ENCODE results near the gene DXO. TPM values are rescaled to one million over a fixed set of nuclear protein-coding genes. Genes with fewer than 3 reads are reported as not detected.
"Not testable (repeated sequence)": the region's sequence is repeated elsewhere in the genome, so short reads cannot be mapped to it uniquely, and the experiment has no call there.

The DXO gene
- polyA plus RNA-seq, 4 donors: 28.9 to 30.7 (median 29.5) TPM

DNA sequence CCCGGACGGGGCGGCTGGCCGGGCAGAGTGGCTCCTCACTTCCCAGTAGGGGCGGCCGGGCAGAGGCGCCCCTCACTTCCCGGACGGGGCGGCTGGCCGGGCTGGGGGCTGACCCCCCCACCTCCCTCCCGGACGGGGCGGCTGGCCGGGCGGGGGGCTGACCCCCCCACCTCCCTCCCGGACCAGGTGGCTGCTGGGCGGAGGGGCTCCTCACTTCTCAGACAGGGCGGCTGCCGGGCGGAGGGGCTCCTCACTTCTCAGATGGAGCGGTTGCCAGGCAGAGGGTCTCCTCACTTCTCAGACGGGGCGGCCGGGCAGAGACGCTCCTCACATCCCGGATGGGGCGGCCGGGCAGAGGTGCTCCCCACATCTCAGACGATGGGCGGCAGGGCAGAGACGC, 39.8 kb downstream of the DXO start:
- DNase-seq (ENCODE audit: low read depth in 4 of 4, low spot score in 3 of 4): not testable (repeated sequence)

DNA sequence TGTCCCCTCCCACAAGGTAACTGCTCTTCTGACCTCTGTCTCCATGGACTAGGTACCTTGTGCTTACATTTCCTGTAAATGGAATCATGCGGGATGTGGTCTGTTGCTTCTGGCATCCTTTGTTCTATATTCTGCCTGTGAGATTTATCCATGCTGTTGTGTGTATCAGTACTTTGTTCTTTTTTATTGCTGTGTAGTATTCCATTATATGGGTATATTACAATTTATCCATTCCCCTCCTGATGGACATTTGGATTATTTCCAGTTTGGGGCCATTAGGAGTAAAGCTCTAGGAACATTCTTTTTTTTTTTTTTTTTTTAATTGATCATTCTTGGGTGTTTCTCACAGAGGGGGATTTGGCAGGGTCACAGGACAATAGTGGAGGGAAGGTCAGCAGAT, 41.0 kb downstream of the DXO start:
- DNase-seq (ENCODE audit: low read depth in 4 of 4, low spot score in 3 of 4): no peak

DNA sequence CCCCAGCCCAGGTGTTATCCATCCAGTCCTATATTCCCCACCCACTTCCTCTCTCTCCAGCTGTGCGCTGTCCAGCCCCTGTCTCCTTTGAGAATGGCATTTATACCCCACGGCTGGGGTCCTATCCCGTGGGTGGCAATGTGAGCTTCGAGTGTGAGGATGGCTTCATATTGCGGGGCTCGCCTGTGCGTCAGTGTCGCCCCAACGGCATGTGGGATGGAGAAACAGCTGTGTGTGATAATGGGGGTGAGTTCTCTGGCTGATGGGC, 43.3 kb downstream of the DXO start:
- no peak for DNase-seq (ENCODE audit: low read depth in 4 of 4, low spot score in 3 of 4)

DNA sequence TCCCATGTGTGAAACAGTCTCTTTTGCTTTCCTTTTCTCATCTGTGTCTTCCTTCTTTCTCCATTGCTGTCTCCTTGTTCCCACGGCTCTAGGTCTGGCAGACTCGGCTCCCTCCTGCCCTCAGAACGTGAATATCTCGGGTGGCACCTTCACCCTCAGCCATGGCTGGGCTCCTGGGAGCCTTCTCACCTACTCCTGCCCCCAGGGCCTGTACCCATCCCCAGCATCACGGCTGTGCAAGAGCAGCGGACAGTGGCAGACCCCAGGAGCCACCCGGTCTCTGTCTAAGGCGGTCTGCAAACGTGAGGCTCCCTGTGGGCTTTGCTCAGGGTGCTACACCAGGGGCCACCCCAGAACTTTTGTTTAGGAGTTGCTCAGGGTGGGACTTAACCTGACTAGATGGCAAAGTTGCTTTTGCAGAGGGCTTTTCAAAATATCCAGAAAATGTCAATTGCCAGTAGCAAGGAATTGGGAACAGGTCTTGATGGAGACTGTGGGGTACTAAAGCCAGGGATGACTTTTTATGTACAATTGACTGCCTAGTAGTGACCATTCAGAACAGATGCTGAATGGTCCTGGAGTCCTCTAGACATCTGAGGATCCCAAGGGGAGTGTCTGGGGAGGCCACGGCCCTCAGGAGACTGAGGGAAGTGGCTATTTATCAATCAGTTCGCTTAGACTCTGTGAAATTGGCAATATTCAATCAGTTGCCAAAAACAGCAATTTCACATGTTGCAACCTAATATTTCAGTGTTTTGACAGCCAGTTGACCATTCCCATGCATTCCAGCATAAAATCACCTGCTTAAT, 43.9 kb downstream of the DXO start:
- DNase-seq (ENCODE audit: low read depth in 4 of 4, low spot score in 3 of 4): no peak

GRCh38 chr6:31927242-31927862, 44.6 kb downstream of the DXO start, which contains the start of gene C2:
C2 (plus strand) TSS chr6:31927717; CDS start chr6:31927753, 36 bp downstream.
- no peak for DNase-seq (ENCODE audit: low read depth in 4 of 4, low spot score in 3 of 4)

- DNase-seq (ENCODE audit: low read depth in 4 of 4, low spot score in 3 of 4): no peak
Measured at GRCh38 chr6:31922942-31923341, 49.0 kb downstream of the DXO start.

GRCh38 chr6:31920811-31921210, 51.1 kb downstream of the DXO start:
- no peak for DNase-seq (ENCODE audit: low read depth in 4 of 4, low spot score in 3 of 4)

Other genes with a start within 250 kb of the DXO start
- gene MPIG6B, start 248.8 kb downstream of the DXO start, polyA plus RNA-seq (ENCODE audit: insufficient read length in 4 of 4): 1 to 10 TPM in 3 of 4 donors, under 1 TPM in 1; 0.96 to 3.8 (median 1.2) TPM
- 100 to 1,000 TPM; 148 to 230 (median 168) TPM for gene DDAH2, start 242.8 kb downstream of the DXO start, polyA plus RNA-seq (ENCODE audit: insufficient read length in 4 of 4)
- 100 to 1,000 TPM; 290 to 327 (median 297) TPM for gene CLIC1, start 235.6 kb downstream of the DXO start, polyA plus RNA-seq (ENCODE audit: insufficient read length in 4 of 4)
- gene MSH5, start 232.1 kb downstream of the DXO start, polyA plus RNA-seq (ENCODE audit: insufficient read length in 4 of 4): 10 to 100 TPM; 18.3 to 25.7 (median 20.5) TPM
- 1 to 10 TPM; 2.7 to 9.2 (median 5.6) TPM for gene SAPCD1, start 209.5 kb downstream of the DXO start, polyA plus RNA-seq (ENCODE audit: insufficient read length in 4 of 4)
- 10 to 100 TPM in 1 of 4 donors, 1 to 10 TPM in 3; 7.1 to 10.4 (median 8.7) TPM for gene VWA7, start 194.8 kb downstream of the DXO start, polyA plus RNA-seq (ENCODE audit: insufficient read length in 4 of 4)
- gene VARS1, start 176.4 kb downstream of the DXO start, polyA plus RNA-seq (ENCODE audit: insufficient read length in 4 of 4): 10 to 100 TPM; 56.8 to 59.8 (median 59.0) TPM
- gene LSM2, start 165.2 kb downstream of the DXO start, polyA plus RNA-seq (ENCODE audit: insufficient read length in 4 of 4): 10 to 100 TPM; 82.9 to 92.5 (median 84.0) TPM
- gene HSPA1L, start 156.9 kb downstream of the DXO start, polyA plus RNA-seq (ENCODE audit: insufficient read length in 4 of 4): 1 to 10 TPM; 3.8 to 4.8 (median 4.0) TPM
- gene HSPA1A, start 156.6 kb downstream of the DXO start, polyA plus RNA-seq (ENCODE audit: insufficient read length in 4 of 4): 100 to 1,000 TPM in 2 of 4 donors, 10 to 100 TPM in 2; 93.4 to 143 (median 105) TPM
- gene HSPA1B, start 144.4 kb downstream of the DXO start, polyA plus RNA-seq (ENCODE audit: insufficient read length in 4 of 4): 100 to 1,000 TPM; 106 to 189 (median 147) TPM
- gene NEU1, start 109.3 kb downstream of the DXO start, polyA plus RNA-seq (ENCODE audit: insufficient read length in 4 of 4): 10 to 100 TPM; 76.5 to 91.2 (median 76.6) TPM
- gene SLC44A4, start 93.1 kb downstream of the DXO start, polyA plus RNA-seq (ENCODE audit: insufficient read length in 4 of 4): 10 to 100 TPM; 44.2 to 55.2 (median 44.7) TPM
- 10 to 100 TPM; 71.6 to 88.6 (median 77.8) TPM for gene EHMT2, start 74.4 kb downstream of the DXO start, polyA plus RNA-seq (ENCODE audit: insufficient read length in 4 of 4)
- gene ZBTB12, start 70.1 kb downstream of the DXO start, polyA plus RNA-seq (ENCODE audit: insufficient read length in 4 of 4): 10 to 100 TPM; 21.6 to 27.7 (median 23.0) TPM
- 1 to 10 TPM; 3.6 to 5.6 (median 4.3) TPM for gene C2, start 44.4 kb downstream of the DXO start, polyA plus RNA-seq (ENCODE audit: insufficient read length in 4 of 4)
- gene CFB, start 26.0 kb downstream of the DXO start, polyA plus RNA-seq (ENCODE audit: insufficient read length in 4 of 4): 10 to 100 TPM in 1 of 4 donors, 1 to 10 TPM in 3; 5.0 to 20.8 (median 6.1) TPM
- 100 to 1,000 TPM in 1 of 4 donors, 10 to 100 TPM in 3; 88.2 to 102 (median 92.2) TPM for gene NELFE, start 13.2 kb downstream of the DXO start, polyA plus RNA-seq (ENCODE audit: insufficient read length in 4 of 4)
- 10 to 100 TPM; 41.1 to 51.1 (median 44.7) TPM for gene SKIC2, start 13.0 kb downstream of the DXO start, polyA plus RNA-seq (ENCODE audit: insufficient read length in 4 of 4)
- 10 to 100 TPM; 11.1 to 23.7 (median 14.7) TPM for gene C4A, start 9.9 kb upstream of the DXO start, polyA plus RNA-seq (ENCODE audit: insufficient read length in 4 of 4)
- 10 to 100 TPM; 13.1 to 21.4 (median 17.3) TPM for gene C4B, start 42.7 kb upstream of the DXO start, polyA plus RNA-seq (ENCODE audit: insufficient read length in 4 of 4)
- gene CYP21A2, start 66.3 kb upstream of the DXO start, polyA plus RNA-seq (ENCODE audit: insufficient read length in 4 of 4): 1 to 10 TPM in 1 of 4 donors, under 1 TPM in 3; 0.27 to 1.2 (median 0.95) TPM
- gene TNXB, start 137.2 kb upstream of the DXO start, polyA plus RNA-seq (ENCODE audit: insufficient read length in 4 of 4): 10 to 100 TPM in 1 of 4 donors, 1 to 10 TPM in 3; 3.2 to 11.2 (median 5.0) TPM
- gene ATF6B, start 156.1 kb upstream of the DXO start, polyA plus RNA-seq (ENCODE audit: insufficient read length in 4 of 4): 100 to 1,000 TPM in 3 of 4 donors, 10 to 100 TPM in 1; 98.3 to 104 (median 101) TPM
- gene FKBPL, start 158.2 kb upstream of the DXO start, polyA plus RNA-seq (ENCODE audit: insufficient read length in 4 of 4): 1 to 10 TPM; 6.4 to 7.9 (median 7.4) TPM
- gene PRRT1, start 179.8 kb upstream of the DXO start, polyA plus RNA-seq (ENCODE audit: insufficient read length in 4 of 4): 1 to 10 TPM; 2.6 to 4.0 (median 3.2) TPM
- gene PPT2, start 182.0 kb upstream of the DXO start, polyA plus RNA-seq (ENCODE audit: insufficient read length in 4 of 4): 10 to 100 TPM; 33.8 to 39.2 (median 34.8) TPM
- 10 to 100 TPM; 24.6 to 31.6 (median 27.0) TPM for gene EGFL8, start 192.5 kb upstream of the DXO start, polyA plus RNA-seq (ENCODE audit: insufficient read length in 4 of 4)
- 100 to 1,000 TPM; 103 to 116 (median 108) TPM for gene AGPAT1, start 203.9 kb upstream of the DXO start, polyA plus RNA-seq (ENCODE audit: insufficient read length in 4 of 4)
- 100 to 1,000 TPM; 104 to 122 (median 109) TPM for gene RNF5, start 206.3 kb upstream of the DXO start, polyA plus RNA-seq (ENCODE audit: insufficient read length in 4 of 4)
- 10 to 100 TPM; 15.9 to 26.6 (median 19.7) TPM for gene AGER, start 212.1 kb upstream of the DXO start, polyA plus RNA-seq (ENCODE audit: insufficient read length in 4 of 4)
- gene PBX2, start 218.1 kb upstream of the DXO start, polyA plus RNA-seq (ENCODE audit: insufficient read length in 4 of 4): 100 to 1,000 TPM; 171 to 198 (median 176) TPM
- 10 to 100 TPM in 3 of 4 donors, 1 to 10 TPM in 1; 9.9 to 12.9 (median 10.8) TPM for gene GPSM3, start 220.5 kb upstream of the DXO start, polyA plus RNA-seq (ENCODE audit: insufficient read length in 4 of 4)